GM18499 (cell line): ENCODE data around the gene GALNT8.
A peak's percentile ranks its signal among the peaks of the same experiment; 100 is the strongest.

Experiments used
- ATAC-seq: cut with Tn5 transposase; IDR thresholded peaks from one replicate; pipeline ENCODE4 v1.9.1; 2021; ENCODE audit warnings: moderate number of reproducible peaks; ENCODE audit not compliant: insufficient read depth, unreplicated experiment

The GALNT8 gene

GRCh38 chr12:4794491-4794890 lies 74.3 kb downstream of the GALNT8 start:
- no peak for ATAC-seq

- ATAC-seq: no peak
Observed at GRCh38 chr12:4796216-4796615, 76.0 kb downstream of the GALNT8 start.

- ATAC-seq: no peak
Observed at GRCh38 chr12:4796694-4797482, 76.7 kb downstream of the GALNT8 start.

- no peak for ATAC-seq
Observed at GRCh38 chr12:4800555-4800954, 80.4 kb downstream of the GALNT8 start.

- no peak for ATAC-seq
Observed at GRCh38 chr12:4802841-4803240, 82.6 kb downstream of the GALNT8 start.

- ATAC-seq: no peak
Observed at GRCh38 chr12:4806439-4807115, 86.4 kb downstream of the GALNT8 start.

GRCh38 chr12:4807116-4807783 lies 87.0 kb downstream of the GALNT8 start:
- ATAC-seq: no peak

- no peak for ATAC-seq
Observed at GRCh38 chr12:4807813-4808212, 87.6 kb downstream of the GALNT8 start.

- ATAC-seq: no peak
Observed at GRCh38 chr12:4809013-4809448, 88.8 kb downstream of the GALNT8 start.

- no peak for ATAC-seq
Observed at GRCh38 chr12:4809449-4810218, 89.4 kb downstream of the GALNT8 start.

- ATAC-seq: no peak
Observed at GRCh38 chr12:4810219-4810671, 90.0 kb downstream of the GALNT8 start.

GRCh38 chr12:4812624-4813327 lies 92.6 kb downstream of the GALNT8 start:
- ATAC-seq: no peak

GRCh38 chr12:4813741-4814140 lies 93.5 kb downstream of the GALNT8 start:
- ATAC-seq: no peak

- ATAC-seq: no peak
Observed at GRCh38 chr12:4814485-4814884, 94.3 kb downstream of the GALNT8 start.

GRCh38 chr12:4816744-4817525 lies 96.7 kb downstream of the GALNT8 start:
- ATAC-seq: no peak

GRCh38 chr12:4817880-4818279 lies 97.7 kb downstream of the GALNT8 start:
- ATAC-seq: no peak

- ATAC-seq: peak; percentile 71
Observed at GRCh38 chr12:4819654-4820053, 99.5 kb downstream of the GALNT8 start.

- ATAC-seq: no peak
Observed at GRCh38 chr12:4820971-4821370, 100.8 kb downstream of the GALNT8 start.
